Hypothalamus (tissue), 51 donors: ENCODE measurements around the gene GPR137.
A peak's percentile ranks its signal among the peaks of the same experiment; 100 is the strongest.
"Not testable (repeated sequence)": the region's sequence is repeated elsewhere in the genome, so short reads cannot be mapped to it uniquely, and the experiment has no call there.

Source experiments
- DNase-seq, 51 donors: peaks; one replicate each; lab custom pipeline; 2025; lab: John Stamatoyannopoulos, UW

The GPR137 gene, protein sequence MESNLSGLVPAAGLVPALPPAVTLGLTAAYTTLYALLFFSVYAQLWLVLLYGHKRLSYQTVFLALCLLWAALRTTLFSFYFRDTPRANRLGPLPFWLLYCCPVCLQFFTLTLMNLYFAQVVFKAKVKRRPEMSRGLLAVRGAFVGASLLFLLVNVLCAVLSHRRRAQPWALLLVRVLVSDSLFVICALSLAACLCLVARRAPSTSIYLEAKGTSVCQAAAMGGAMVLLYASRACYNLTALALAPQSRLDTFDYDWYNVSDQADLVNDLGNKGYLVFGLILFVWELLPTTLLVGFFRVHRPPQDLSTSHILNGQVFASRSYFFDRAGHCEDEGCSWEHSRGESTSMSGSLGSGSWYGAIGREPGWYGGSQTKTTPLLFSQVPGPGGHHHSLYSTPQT

DNA sequence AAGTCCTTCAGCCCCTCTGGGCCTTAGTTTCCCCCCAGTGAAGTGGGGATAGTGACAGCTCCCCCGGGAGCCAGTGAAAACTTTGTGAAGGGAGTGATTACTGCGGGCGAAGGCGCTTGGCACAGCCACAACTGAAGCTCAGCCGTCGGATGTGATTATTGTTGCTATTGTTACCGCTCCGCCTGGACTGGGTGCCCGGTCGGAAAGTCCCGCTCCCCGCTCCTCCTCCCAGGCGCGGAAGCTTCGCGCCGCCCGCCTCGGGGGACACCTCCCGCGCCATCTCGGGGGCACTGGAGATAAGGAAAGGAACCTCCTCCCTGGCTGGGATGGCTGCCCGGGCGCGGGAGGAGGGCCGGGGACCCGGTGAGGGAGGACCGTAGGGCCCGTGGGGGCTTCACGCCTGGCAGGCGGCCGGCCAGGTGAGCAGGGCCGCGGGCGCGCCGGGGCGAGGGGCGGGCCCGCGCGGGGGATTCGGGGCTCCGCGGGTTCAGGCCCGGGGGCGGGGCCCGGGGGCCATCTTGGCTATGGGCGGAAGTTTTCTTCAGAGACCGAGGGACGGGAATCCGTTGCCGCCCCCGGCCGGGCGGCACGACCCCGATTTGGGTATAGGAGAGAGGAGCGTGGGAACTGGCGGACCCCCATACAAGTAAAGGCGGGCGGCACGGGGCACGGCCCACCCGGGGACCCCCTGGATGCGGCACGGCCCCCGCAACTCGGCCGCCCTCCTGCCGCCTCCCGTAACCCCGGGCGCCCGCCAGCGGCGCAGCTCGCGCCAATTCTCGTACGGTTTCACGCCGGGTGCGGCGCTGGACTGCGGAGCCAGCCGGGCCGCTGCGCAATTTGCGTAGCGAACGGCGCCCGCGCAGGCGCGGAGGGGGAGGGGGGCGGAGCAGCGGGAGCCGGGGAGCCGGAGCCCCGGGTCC is at the start of gene GPR137:
TSS of gene GPR137 (plus strand) at position 887 of the 923 bp plus-strand sequence. CDS start 677 bp downstream, outside the sequence.
- peak; percentile 44 to 98 (median 86) for DNase-seq

DNA sequence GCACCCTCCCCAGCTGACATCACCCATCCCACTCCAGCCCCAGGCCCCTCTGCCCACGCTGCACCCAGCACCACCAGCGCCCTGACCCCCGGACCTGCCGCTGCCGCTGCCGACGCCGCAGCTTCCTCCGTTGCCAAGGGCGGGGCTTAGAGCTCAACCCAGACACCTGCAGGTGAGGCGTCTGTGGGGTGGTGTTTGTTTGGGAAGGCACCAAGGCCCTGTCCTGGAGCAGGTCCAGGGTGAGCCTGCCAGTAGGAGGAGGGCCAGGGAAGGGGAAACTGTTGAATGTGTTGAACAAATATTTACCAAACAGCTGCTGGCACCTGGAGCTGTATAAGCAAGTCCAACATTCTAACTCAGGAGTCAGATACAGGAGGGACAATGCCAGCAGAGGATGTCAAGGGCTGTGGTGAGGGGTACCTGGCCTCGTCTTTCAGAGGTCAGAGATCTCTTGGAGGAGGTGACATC is 48.1 kb upstream of the GPR137 start:
- no peak for DNase-seq

DNA sequence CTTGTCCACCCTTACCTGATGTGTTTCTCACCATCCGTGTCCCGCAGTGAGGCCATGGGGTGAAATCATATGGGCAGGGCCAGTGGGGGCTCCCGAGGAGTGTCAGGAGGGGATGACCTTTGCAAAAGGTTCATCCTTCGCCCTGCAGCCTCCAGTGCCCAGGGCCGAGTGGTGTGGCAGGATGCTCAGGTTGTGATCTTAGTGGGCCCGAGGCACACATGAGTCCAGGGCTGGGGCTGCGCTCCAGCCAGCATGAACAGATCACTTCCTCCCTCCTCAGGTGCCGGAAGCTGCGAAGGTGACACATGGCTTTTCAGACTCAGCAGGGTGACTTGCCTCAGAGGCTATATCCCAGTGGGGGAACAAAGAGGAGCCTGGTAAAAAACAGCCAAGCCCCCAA is 47.6 kb upstream of the GPR137 start:
- DNase-seq, result no peak

DNA sequence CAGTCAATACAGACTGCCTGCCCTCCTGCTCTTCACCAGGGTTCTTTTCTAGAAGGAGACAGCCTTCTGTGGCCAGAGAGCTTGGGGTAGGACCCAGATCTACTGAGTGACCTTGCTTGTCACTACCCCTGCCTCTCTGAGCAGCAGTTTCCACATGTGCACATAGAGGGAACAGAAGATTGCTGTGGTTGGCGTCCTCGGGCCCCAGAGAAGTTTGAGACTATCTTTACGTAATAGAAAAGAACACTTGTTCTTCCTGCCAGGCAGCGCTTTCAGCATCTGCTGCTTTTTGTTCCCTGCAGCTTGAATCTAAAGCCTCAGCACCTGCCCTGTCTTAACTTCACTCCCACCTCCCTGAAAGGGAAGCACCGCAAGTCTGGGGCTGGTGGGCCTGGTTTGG is 46.6 kb upstream of the GPR137 start:
- no peak for DNase-seq

DNA sequence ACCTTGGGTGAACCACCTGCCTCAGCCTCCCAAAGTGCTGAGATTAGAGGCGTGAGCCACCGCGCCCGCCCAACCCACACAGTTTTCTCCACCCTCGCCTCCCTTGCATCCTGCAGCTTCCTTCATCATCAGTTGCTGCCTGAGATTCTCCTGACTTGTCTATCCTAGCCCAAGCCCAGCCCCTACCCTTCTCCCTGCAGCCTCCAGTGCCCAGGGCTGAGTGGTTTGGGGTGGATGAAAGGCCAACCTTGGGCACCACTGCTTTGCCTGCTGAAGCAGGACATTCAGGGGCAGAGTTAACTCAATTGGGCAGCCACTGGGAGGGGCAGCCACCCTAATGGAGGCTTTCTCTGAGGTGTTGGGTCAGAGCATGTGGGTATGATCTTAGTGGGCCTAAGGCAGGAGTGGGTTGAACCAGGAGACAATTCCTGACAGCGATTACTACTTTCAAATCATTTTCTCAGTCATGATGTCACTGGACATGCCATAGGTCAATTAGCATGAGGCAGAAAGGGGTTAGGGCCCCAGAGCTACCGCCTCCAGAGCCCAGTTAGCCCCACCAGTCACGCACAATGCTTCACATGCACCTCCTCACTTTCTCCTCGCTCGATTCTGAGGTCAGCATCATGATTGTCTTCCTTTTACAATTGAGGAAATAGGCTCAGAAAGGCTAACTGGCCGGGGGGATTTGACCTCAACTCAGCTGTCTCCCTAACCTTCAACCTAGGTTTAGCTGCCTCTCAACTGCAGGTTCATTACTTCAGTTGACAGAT is 45.8 kb upstream of the GPR137 start:
- DNase-seq, result peak in 6 of 51 donors; percentile 21 to 49 (median 32)

DNA sequence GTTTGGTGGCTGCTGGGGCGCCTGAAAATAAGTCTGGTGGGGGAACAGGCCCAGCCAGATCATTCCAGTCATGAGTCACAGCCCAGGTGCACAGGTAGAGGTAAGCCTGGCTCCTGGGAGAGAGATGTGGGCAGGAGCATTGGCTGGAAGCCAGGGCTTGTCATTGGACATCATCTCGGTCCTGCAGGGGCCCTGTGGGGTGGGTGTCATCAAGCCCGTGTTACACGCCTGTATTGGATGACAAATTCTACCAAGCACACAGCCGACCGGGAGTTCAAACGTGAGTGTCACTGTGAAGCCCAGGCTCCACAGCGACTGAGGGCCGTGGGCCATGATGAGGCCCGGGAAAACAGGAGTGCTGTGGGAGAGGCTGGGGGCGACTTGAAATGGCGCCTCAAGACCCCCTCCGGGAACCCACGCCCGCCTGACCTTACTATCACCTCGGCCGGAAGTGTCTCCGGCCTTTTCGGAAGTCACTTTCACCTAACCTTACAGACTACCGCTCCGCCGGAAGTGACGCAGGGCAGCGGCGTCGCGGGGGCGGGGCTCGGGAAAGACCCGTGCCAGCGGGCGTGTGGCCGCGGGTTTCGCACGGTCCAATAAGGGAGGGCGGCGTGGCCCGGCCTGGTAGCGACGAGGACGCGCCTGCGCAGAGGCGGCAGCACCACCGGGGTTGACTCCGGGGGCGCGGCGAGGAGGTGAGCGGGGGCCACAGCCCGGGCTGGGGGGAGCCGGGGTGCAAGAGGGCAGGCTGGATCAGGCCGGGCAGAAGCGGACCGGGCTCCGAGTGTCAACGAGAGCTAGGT is 45.0 kb upstream of the GPR137 start, which contains the start of gene FKBP2:
TSS of gene FKBP2 (plus strand) at position 661 of the 806 bp plus-strand sequence. CDS start 1,293 bp downstream, outside the sequence.
- peak; percentile 90 to 100 (median 98) for DNase-seq

DNA sequence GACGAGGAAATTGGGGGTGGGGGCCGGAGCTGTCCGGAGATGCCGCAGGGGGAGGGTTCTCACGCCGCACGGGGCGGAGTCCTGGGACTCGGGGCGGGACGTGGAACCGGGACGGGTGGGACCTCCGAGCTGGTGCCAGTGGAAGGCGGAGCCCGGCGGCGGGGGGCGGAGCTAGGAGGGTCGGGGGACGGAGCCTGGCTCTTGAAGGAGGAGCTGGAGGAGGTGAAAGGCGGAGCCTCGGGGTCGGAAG is 44.5 kb upstream of the GPR137 start:
- peak in 50 of 51 donors; percentile 93 to 100 (median 99) for DNase-seq

DNA sequence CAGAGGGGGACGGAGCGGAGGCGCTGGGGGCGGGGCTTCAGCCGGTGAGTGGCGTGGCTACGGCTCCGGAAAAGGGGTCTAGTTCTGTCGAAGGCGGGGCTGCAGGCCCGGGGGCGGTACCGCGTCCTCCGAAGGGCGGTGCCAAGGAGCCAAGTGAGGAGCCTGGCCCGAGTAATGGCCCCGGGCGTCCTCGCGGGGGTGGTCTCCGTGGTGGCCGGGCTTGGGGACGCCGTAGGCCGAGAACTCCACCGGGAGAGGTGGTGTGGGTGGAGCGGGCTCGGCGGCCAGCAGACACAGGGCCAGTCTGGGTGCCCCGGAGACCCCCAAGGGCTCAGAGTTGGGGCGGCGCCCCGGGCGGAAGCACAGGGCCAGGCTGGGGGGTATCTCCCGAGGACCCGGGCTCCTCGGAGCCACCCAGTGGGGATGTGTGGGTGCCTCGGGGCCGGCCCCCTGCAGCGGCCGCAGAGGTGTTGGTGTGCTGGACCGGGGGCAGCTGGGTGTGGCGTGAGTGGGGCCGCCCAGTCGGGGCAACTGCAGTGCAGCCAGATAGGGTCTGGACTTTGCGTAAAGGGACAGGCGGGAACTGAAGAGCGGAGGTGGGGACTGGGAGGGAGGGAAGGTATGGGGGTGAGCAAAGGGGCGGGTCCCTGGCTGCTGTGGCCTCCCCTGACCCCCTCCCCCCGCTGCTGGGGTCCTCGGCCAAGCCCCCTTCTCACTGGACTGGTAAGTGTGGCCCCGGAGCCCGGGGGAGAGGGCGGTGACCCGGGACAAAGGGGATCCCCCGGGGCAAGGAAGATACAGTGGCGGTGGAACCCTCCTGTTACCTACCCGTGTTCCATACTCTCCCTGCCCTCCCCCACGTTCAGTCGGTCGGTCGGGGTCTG is 43.9 kb upstream of the GPR137 start:
- peak in 3 of 51 donors; percentile 38 to 62 (median 47) for DNase-seq

DNA sequence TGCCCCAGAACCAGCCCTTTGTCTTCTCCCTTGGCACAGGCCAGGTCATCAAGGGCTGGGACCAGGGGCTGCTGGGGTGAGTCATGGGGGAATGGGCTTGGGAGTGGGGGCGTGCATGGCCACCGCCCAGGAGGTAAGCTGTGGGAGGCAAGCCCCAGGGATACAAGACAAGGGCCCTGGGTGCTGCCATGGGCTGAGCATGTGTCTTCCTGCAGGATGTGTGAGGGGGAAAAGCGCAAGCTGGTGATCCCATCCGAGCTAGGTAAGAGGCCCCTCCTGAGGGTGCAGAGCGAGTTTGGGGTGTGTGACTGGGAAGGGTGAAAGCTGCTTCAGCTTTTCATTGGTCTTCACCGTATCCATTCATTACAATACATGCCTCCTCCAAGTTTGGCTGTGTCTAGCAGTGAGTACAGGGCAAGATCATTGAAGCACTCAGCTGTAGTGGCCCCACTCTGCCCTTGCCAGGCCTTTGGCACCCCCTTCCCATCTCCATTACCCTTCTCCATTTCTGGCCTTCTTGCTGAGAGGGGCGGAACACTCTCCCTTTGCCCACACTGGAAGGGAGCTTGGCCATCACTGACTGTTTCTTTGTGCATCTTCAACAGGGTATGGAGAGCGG is 42.3 kb upstream of the GPR137 start:
- no peak for DNase-seq

DNA sequence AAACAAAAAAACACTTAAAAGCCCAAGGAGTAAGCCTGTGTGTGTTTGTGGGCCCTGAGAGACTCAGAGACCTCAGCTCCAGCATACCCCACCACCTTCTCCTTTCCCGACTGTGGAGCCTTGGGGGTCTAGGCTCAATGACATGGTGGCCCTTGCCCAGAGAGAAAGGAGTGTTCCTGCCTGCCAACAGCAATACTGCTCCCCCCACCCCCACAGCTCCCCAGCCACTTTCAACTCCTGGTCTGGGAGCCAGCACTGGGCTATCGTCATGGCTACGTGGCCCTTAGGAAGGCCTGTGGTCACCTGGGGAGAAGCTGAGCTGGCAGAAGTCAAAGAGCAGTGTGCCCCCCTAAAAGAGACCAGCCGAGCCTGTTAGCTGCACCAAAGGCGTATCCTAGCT is 41.5 kb upstream of the GPR137 start:
- DNase-seq, result no peak

DNA sequence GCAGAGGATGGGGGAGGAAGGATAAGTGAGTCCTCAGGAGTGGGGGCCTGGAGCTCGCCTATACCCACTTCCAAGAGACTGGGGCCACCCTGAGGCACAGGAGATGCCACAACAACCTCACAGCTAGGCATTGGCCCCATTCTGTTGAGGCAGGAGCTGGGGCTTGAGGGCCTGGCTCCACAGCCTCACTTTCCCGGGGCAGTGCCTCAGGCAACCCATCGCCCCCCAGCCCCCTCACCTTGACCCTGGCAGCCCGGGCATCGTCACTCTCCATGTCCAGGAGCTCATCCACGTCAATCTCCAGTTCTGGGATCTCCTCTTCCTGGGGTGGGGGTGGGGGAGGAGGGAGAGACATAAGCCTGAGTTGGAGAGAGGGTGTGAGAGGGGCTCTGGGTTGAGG is 40.7 kb upstream of the GPR137 start:
- no peak for DNase-seq

DNA sequence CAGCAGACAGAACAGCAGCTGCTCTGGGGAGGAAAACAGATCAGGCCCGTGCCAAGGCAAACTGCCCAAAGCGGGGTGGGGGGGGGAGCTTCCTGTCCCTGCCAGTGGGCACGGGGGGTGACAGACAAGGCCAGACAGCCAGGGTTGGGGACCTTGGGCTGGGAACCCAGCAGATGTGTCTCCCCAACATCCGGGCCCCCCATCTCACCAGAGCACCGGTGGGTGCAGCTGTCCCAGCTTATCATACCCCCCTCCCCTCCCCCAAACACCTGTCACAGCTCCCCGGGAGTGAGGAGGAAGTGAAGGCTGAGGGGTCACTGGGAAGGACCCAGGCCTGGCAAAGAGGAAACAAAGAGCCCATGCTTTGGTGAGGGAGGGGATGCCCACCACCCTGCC is 40.2 kb upstream of the GPR137 start:
- DNase-seq, result peak in 26 of 51 donors; percentile 18 to 51 (median 36)

DNA sequence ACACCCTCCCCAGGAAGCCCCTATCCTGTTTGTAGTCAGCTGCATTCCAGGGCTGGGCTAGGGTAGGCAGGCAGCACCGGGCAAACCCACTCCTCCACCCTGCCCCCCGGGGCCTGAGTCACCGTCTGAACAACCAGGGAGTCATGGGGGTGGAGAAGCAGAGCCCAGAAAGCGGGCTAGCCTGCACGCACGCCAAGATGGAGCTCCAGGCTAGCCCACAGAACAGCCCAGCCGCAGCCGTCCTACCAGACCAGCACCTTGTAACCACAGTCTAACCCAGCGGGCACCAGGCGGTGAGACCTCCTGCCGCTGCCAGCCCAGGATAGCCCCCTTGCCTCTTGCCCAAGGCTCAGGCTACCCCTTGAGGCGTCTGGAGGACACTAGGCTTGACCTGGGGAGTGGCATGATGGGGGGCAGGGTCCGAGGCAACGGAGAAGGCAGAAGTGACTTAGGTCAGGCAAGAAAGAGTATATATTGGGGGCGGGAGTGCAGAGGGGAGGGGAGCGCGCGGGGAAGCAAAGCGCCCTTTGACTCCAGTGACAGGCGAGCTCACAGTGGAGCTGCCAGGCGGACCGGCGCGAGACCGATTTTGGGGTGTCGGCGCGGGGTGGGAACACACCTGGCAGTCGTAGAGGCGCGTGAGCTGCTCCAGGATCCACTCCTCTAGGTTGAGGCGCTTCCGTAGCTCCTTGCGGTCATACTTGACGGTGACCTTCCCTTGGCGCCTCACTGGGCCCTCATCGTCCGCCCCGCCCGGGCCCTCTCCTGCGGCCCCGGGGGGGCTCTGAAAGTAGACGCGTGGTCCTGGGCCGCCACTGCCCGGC is 39.6 kb upstream of the GPR137 start:
- DNase-seq, result peak in 23 of 51 donors; percentile 17 to 84 (median 36)

DNA sequence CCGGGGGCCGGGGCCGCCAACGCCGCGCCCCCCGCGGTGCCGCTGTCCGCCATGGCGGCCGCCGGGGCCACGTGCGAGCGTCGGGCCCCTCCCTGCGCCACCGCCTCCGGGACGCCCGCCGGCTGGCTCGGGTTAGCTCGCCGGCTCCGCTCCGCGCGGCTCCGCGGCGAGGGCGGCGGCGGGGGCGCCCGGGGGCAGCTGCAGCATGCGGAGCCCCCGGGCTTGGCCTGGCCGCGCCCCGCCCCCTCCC is 39.1 kb upstream of the GPR137 start:
- DNase-seq, result not testable (repeated sequence)

DNA sequence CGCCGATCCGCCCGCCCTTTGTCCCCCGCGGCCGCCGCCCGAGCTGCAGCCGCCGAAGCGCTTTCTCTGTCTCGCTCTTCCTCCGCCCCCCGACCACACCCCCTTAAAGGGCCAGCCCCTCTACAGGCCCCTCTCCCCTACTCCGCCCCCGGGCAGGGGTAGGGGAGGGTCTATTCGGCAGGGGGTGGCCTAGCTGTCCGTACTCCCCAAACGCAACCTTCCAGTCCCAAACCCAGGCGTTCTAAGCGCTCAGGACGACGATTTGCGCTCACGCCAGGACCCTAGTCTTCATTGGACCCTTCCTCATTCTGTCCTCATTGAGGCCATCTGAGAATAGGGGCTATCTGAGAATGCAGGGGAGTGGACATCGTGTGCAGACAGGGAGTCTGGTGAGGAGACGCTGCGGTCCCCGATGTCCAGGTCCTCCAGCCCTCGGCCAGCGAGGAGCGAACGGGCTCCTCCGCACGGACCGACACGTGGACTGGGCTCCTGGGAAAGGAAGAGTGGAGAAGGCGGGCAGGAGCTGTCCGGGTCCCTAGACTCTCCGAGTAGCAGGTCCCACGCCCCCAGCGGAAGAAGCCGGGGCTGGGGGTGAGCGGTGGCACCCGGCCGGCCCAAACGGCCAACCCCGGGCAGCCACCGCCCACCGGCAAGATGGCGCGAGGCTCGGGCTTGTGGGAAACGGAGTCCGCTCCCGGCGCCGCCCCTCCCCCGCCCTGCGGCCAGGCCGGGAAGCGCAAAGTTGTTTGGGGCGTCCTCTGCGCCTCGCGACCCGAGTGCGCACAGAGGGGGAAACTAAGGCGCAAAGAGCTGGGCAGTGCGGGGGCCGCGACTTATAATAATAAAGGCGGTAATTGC is 38.5 kb upstream of the GPR137 start, which contains the start of gene PPP1R14B:
TSS of gene PPP1R14B (minus strand) at position 73 of the 858 bp plus-strand sequence. CDS start 270 bp downstream, outside the sequence.
- peak in 49 of 51 donors; percentile 40 to 91 (median 77) for DNase-seq

DNA sequence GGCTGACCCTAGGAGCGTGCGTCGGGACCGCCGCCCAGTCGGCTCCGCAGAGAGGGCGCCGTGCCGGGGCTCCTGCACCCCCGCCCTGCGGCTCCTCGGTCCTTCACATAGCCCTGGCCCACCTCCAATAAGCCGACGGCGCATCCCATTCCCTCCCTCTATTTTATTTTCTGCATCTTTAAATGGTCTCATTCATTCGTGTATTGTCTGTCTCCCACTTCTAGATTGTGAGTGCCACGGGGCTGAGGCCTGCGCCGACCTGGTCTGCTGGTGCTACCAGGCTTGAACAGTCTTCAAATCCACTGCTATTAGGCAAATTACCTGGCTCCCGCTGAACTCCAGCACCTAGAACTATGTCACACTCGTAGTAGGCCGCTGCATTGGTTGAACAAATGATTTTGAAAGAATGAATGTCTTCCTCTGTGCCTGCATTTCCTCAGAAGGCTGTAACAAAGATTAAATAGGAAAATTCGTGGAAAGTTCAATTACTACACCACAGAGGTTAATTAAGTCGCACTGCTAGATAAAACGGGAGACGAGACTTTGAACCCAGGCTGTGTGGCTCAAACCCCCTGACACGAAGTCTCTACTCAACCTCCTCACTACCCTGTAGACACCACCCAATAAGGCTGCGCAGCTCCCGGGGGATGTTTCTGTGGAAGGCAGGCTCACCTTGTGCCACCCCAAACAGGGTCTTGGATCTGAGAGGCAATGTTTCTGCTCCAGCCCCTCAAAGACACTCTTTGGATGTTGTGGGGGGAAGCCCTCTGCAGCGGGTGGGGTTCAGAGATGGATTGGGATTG is 37.7 kb upstream of the GPR137 start:
- no peak for DNase-seq
